Measurements from ENCODE around the gene TMEM43. TPM values are rescaled to one million over a fixed set of nuclear protein-coding genes. Genes with fewer than 3 reads are reported as not detected.

TMEM43 gene
- total RNA-seq, 6 experiments from 2014 or later = 73.3 to 90.8 (median 80.7) TPM

DNA sequence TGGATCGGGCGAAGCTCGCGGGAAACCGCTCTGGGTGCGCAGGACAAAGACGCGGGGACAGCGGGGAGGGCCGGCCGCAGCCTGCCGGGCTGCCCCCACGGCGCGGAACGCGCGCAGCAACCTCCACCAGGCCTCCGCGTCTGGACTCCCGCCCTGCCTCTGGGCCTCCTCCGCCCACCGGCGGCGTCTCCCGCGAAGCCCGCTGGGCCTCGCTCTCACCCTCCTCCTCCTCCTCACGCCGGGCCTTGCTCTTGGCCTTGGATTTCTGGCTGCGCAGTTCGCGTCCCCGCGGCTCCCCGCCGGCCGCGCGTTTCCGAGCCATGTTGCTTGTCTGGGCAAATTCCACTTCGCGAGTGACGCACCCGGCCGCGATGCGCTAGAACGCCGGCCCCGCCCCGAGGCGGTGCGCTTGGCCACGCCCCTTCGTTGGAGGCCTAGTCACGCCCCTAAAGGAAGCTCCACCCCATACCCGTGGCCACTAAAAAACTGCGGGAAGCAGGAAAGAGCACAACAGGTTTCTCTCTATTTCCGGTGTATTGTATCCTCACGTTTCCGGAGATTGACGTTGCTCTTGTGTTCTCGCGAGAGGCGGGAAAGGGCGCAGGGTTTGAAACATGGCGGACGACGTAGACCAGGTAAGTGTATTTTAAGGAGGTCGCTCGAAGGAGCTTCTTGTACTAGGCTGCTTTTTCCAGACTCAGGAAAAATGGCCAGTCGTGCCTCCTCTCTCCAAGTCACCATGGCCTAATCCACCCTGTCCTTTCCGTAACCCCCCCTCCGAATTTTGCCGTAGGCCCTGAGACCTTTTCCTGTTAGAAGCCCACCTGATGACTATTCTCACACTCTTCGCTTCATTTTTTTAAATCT is 53.6 kb downstream of the TMEM43 start, which contains the start of the genes LSM3 and XPC:
TSS of gene LSM3 (plus strand) at position 571 of the 867 bp plus-strand sequence. CDS start at position 615, 44 bp downstream.
TSS of gene XPC (minus strand) at position 355 of the 867 bp plus-strand sequence. CDS start at position 322, 33 bp downstream.
- TF ChIP-seq CTCF (IDR thresholded peaks at IDR 0.05) = no peak; the same call in 1 of the 2 replicates
- Mint-ChIP-seq H3K36me3 (ENCODE audit: low read depth) (peaks cover 19% of the 10 kb centered on the region), H3K4me1 (ENCODE audit: low read depth) (peaks cover 52% of the 10 kb centered on the region), H3K4me3 (peak within 1 kb of the TSS; percentile 93), H3K27me3 (ENCODE audit: insufficient read depth) (peaks cover 2% of the 10 kb centered on the region; the same call in 1 of the 2 replicates), H3K9me3 (no peaks in the 10 kb centered on the region), H3K27ac (peak within 1 kb of the TSS; percentile 90)
- peak; percentile 100 for DNase-seq

GRCh38 chr3:14179114-14179465 is 54.2 kb downstream of the TMEM43 start:
- H3K4me3 Mint-ChIP-seq = peak overlapping the region; percentile 93
- peaks cover 51% of the 10 kb centered on the region for H3K4me1 Mint-ChIP-seq (ENCODE audit: low read depth)
- peak overlapping the region; percentile 90 for H3K27ac Mint-ChIP-seq
- peaks cover 19% of the 10 kb centered on the region for H3K36me3 Mint-ChIP-seq (ENCODE audit: low read depth)
- no peak for DNase-seq
- H3K9me3 Mint-ChIP-seq = no peaks in the 10 kb centered on the region
- TF ChIP-seq CTCF (IDR thresholded peaks at IDR 0.05) = no peak
- peaks cover 2% of the 10 kb centered on the region; the same call in 1 of the 2 replicates for H3K27me3 Mint-ChIP-seq (ENCODE audit: insufficient read depth)

GRCh38 chr3:14179795-14180194 is 54.9 kb downstream of the TMEM43 start:
- H3K36me3 Mint-ChIP-seq (ENCODE audit: low read depth) = peaks cover 19% of the 10 kb centered on the region

GRCh38 chr3:14181253-14181652 is 56.4 kb downstream of the TMEM43 start:
- Mint-ChIP-seq H3K36me3 (ENCODE audit: low read depth) (peaks cover 21% of the 10 kb centered on the region), H3K4me1 (ENCODE audit: low read depth) (peaks cover 29% of the 10 kb centered on the region), H3K4me3 (no peak overlapping the region), H3K9me3 (no peaks in the 10 kb centered on the region), H3K27me3 (ENCODE audit: insufficient read depth) (peaks cover 2% of the 10 kb centered on the region; the same call in 1 of the 2 replicates), H3K27ac (no peak overlapping the region)
- no peak for TF ChIP-seq CTCF (IDR thresholded peaks at IDR 0.05)
- no peak for DNase-seq

More at GRCh38 chr3:14179795-14180194, 54.9 kb downstream of the TMEM43 start:
- H3K4me3 Mint-ChIP-seq = peak overlapping the region; percentile 93
- TF ChIP-seq CTCF (IDR thresholded peaks at IDR 0.05) = no peak
- H3K9me3 Mint-ChIP-seq = no peaks in the 10 kb centered on the region
- peak overlapping the region; percentile 90 for H3K27ac Mint-ChIP-seq
- peaks cover 2% of the 10 kb centered on the region; the same call in 1 of the 2 replicates for H3K27me3 Mint-ChIP-seq (ENCODE audit: insufficient read depth)
- no peak for DNase-seq
- peaks cover 44% of the 10 kb centered on the region for H3K4me1 Mint-ChIP-seq (ENCODE audit: low read depth)

DNA sequence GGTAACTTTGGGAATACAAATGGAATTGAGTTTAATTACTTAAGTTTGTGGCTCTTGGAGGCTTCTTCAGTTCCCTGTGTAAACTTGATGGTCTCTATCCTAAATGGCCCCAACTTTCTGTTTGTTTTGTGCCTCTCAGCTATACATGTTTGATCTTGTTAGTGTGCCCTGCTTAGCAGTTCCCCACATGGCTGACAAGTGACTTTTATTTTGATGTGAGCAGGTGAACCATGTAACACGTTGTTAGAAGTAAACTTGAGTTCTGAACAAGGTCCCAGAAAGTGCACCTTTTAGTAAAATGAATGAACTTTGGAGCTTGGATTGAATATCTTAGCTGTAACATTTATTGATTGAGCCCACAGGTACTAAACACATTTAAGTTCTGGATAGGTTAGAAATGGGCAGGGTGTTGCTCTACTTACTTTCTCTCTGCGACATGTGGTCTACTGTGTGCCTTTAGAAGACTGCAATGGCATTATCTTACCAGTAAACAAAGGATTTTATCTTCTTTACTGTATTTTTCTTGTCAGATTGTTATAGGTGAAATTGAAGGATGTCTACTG is 58.2 kb downstream of the TMEM43 start:
- H3K4me1 Mint-ChIP-seq (ENCODE audit: low read depth) = peaks cover 14% of the 10 kb centered on the region
- H3K9me3 Mint-ChIP-seq = no peaks in the 10 kb centered on the region
- H3K4me3 Mint-ChIP-seq = no peak overlapping the region
- peaks cover 2% of the 10 kb centered on the region; the same call in 1 of the 2 replicates for H3K27me3 Mint-ChIP-seq (ENCODE audit: insufficient read depth)
- H3K27ac Mint-ChIP-seq = no peak overlapping the region
- DNase-seq = no peak
- peaks cover 18% of the 10 kb centered on the region for H3K36me3 Mint-ChIP-seq (ENCODE audit: low read depth)
- TF ChIP-seq CTCF (IDR thresholded peaks at IDR 0.05) = no peak
